ENCODE data around the gene PDLIM7. TPM values are rescaled to one million over a fixed set of nuclear protein-coding genes. Genes with fewer than 3 reads are reported as not detected.

Gene PDLIM7
- total and polyA plus RNA-seq, 7 experiments from 2014 or later = 2.7 to 63.2 (median 4.7) TPM

- ChIA-PET POLR2A (interaction anchor here (1.6 kb wide), 1 partner anchor 12 kb away, joined by 4 read pairs; no protein-coding TSS in a partner anchor), CTCF (interaction anchor here (0.6 to 2.6 kb wide), 2 partner anchors 27 to 28 kb away, joined by 3 to 7 read pairs; no protein-coding TSS in a partner anchor)
- Histone ChIP-seq H3K36me3 (ENCODE audit: control insufficient read depth in 2 of 3, insufficient read depth in 3 of 3, low read length in 3 of 3) (no peaks in the 10 kb centered on the region), H3K9me3 (ENCODE audit: control insufficient read depth in 2 of 3, low read length in 3 of 3) (no peaks in the 10 kb centered on the region), H3K27me3 (ENCODE audit: control insufficient read depth in 2 of 2, insufficient read depth in 2 of 2, low read length in 2 of 2) (no peaks in the 10 kb centered on the region), H3K4me3 (ENCODE audit: low read length) (no peak overlapping the region), H3K27ac (ENCODE audit: low read depth, low read length) (no peak overlapping the region), H3K4me1 (ENCODE audit: control insufficient read depth in 2 of 2, insufficient read depth in 2 of 2, low read length in 2 of 2) (peaks cover 9 to 29% of the 10 kb centered on the region in 2 donors)
- ATAC-seq (no peak), DNase-seq (no peak)
- H3K9me3 Mint-ChIP-seq = no peaks in the 10 kb centered on the region
- H3K36me3 Mint-ChIP-seq = peaks cover 0 to 4% (median 0%) of the 10 kb centered on the region in 5 donors
- peak overlapping the region in 6 of 9 donors; percentile 59 to 84 (median 78) for H3K27ac Mint-ChIP-seq
- peak overlapping the region; percentile 50 to 88 (median 80) for H3K4me3 Mint-ChIP-seq
- intact Hi-C loops (cut with micrococcal nuclease) = no loop called here
- H3K4me1 Mint-ChIP-seq = peaks cover 25 to 47% (median 42%) of the 10 kb centered on the region in 7 donors
- peaks cover 0 to 9% (median 0%) of the 10 kb centered on the region in 5 donors for H3K27me3 Mint-ChIP-seq
Measured at GRCh38 chr5:177474002-177474476, 23.4 kb downstream of the PDLIM7 start.

- Mint-ChIP-seq H3K27me3 (peaks cover 0 to 9% (median 0%) of the 10 kb centered on the region in 5 donors), H3K27ac (peak within 1 kb of the TSS in 6 of 9 donors; percentile 59 to 84 (median 78)), H3K9me3 (no peaks in the 10 kb centered on the region), H3K4me1 (peaks cover 20 to 45% (median 37%) of the 10 kb centered on the region in 7 donors), H3K4me3 (peak within 1 kb of the TSS; percentile 55 to 88 (median 82)), H3K36me3 (no peaks in the 10 kb centered on the region)
- peak within 1 kb of the TSS; percentile 21 for H3K27ac ChIP-seq (ENCODE audit: low read depth, low read length)
- no peaks in the 10 kb centered on the region for H3K27me3 ChIP-seq (ENCODE audit: control insufficient read depth in 2 of 2, insufficient read depth in 2 of 2, low read length in 2 of 2)
- DNase-seq (no peak), ATAC-seq (peak; percentile 49)
- intact Hi-C loops (cut with micrococcal nuclease) = loop anchor here (1.0 to 2.0 kb wide), 2 partner anchors 23 to 24 kb away; partner anchors contain the start of gene PDLIM7 (in 2 of the 2)
- H3K36me3 ChIP-seq (ENCODE audit: control insufficient read depth in 2 of 3, insufficient read depth in 3 of 3, low read length in 3 of 3) = no peaks in the 10 kb centered on the region
- POLR2A ChIA-PET = no interaction called here
- peak within 1 kb of the TSS; percentile 43 for H3K4me3 ChIP-seq (ENCODE audit: low read length)
- H3K9me3 ChIP-seq (ENCODE audit: control insufficient read depth in 2 of 3, low read length in 3 of 3) = no peaks in the 10 kb centered on the region
- peaks cover 9 to 24% of the 10 kb centered on the region in 2 donors for H3K4me1 ChIP-seq (ENCODE audit: control insufficient read depth in 2 of 2, insufficient read depth in 2 of 2, low read length in 2 of 2)
- CTCF ChIA-PET = interaction anchor here (0.6 kb wide), 1 partner anchor 28 kb away, joined by 3 read pairs; no protein-coding TSS in a partner anchor
Measured at GRCh38 chr5:177473443-177474001, 23.9 kb downstream of the PDLIM7 start, which contains the start of gene DBN1. DBN1 (minus strand) TSS chr5:177473634; CDS start chr5:177473521, 113 bp downstream.

GRCh38 chr5:177472460-177473442 lies 24.7 kb downstream of the PDLIM7 start:
- intact Hi-C loops (cut with micrococcal nuclease) = loop anchor here (1.0 to 2.0 kb wide), 2 partner anchors 24 to 25 kb away; partner anchors contain the start of gene PDLIM7 (in 2 of the 2)
- ChIA-PET CTCF (interaction anchor here (0.6 to 1.6 kb wide), 4 partner anchors 16 to 82 kb away, joined by 3 to 9 read pairs (median 5); no protein-coding TSS in a partner anchor), POLR2A (interaction anchor here (1.3 to 1.9 kb wide), 2 partner anchors 25 to 40 kb away, joined by 4 read pairs; no protein-coding TSS in a partner anchor)
- Mint-ChIP-seq H3K4me1 (peaks cover 19 to 39% (median 35%) of the 10 kb centered on the region in 7 donors), H3K9me3 (no peaks in the 10 kb centered on the region), H3K36me3 (no peaks in the 10 kb centered on the region), H3K27me3 (peaks cover 0 to 9% (median 0%) of the 10 kb centered on the region in 5 donors), H3K4me3 (peak overlapping the region; percentile 50 to 86 (median 70)), H3K27ac (no peak overlapping the region)
- Histone ChIP-seq H3K4me3 (ENCODE audit: low read length) (peak overlapping the region; percentile 43), H3K27ac (ENCODE audit: low read depth, low read length) (peak overlapping the region; percentile 21), H3K27me3 (ENCODE audit: control insufficient read depth in 2 of 2, insufficient read depth in 2 of 2, low read length in 2 of 2) (no peaks in the 10 kb centered on the region), H3K36me3 (ENCODE audit: control insufficient read depth in 2 of 3, insufficient read depth in 3 of 3, low read length in 3 of 3) (no peaks in the 10 kb centered on the region), H3K4me1 (ENCODE audit: control insufficient read depth in 2 of 2, insufficient read depth in 2 of 2, low read length in 2 of 2) (peaks cover 9 to 24% of the 10 kb centered on the region in 2 donors), H3K9me3 (ENCODE audit: control insufficient read depth in 2 of 3, low read length in 3 of 3) (no peaks in the 10 kb centered on the region)
- DNase-seq (peak in 3 of 9 donors; percentile 39 to 67 (median 43)), ATAC-seq (peak; percentile 61)

- intact Hi-C loops (cut with micrococcal nuclease) = loop anchor here in 1 of 2 donors (2.0 kb wide), 1 partner anchor 25 kb away; the partner anchor contains the start of gene PDLIM7
- peak; percentile 43 for ATAC-seq
- no peak overlapping the region for H3K27ac Mint-ChIP-seq
Measured at GRCh38 chr5:177471610-177472356, 25.6 kb downstream of the PDLIM7 start.

GRCh38 chr5:177470759-177471536 lies 26.5 kb downstream of the PDLIM7 start:
- Histone ChIP-seq H3K27ac (ENCODE audit: low read depth, low read length) (no peak overlapping the region), H3K4me1 (ENCODE audit: control insufficient read depth in 2 of 2, insufficient read depth in 2 of 2, low read length in 2 of 2) (peaks cover 9 to 24% of the 10 kb centered on the region in 2 donors), H3K4me3 (ENCODE audit: low read length) (no peak overlapping the region), H3K36me3 (ENCODE audit: control insufficient read depth in 2 of 3, insufficient read depth in 3 of 3, low read length in 3 of 3) (no peaks in the 10 kb centered on the region), H3K9me3 (ENCODE audit: control insufficient read depth in 2 of 3, low read length in 3 of 3) (no peaks in the 10 kb centered on the region), H3K27me3 (ENCODE audit: control insufficient read depth in 2 of 2, insufficient read depth in 2 of 2, low read length in 2 of 2) (no peaks in the 10 kb centered on the region)
- Mint-ChIP-seq H3K36me3 (peaks cover 0 to under 1% (median 0%) of the 10 kb centered on the region in 5 donors), H3K4me3 (peak overlapping the region in 2 of 10 donors; percentile 29 to 43), H3K27ac (peak overlapping the region in 1 of 9 donors; percentile 52), H3K27me3 (peaks cover 0 to 9% (median 0%) of the 10 kb centered on the region in 5 donors), H3K9me3 (no peaks in the 10 kb centered on the region), H3K4me1 (peaks cover 19 to 32% (median 28%) of the 10 kb centered on the region in 7 donors)
- intact Hi-C loops (cut with micrococcal nuclease) = no loop called here
- DNase-seq = no peak
- POLR2A ChIA-PET = interaction anchor here (1.0 to 1.9 kb wide), 3 partner anchors 27 to 67 kb away, joined by 3 to 4 read pairs (median 4); no protein-coding TSS in a partner anchor
- CTCF ChIA-PET = interaction anchor here (0.5 to 1.6 kb wide), 3 partner anchors 16 to 89 kb away, joined by 3 to 5 read pairs (median 3); no protein-coding TSS in a partner anchor
- no peak for ATAC-seq

More at GRCh38 chr5:177471610-177472356, 25.6 kb downstream of the PDLIM7 start:
- H3K36me3 ChIP-seq (ENCODE audit: control insufficient read depth in 2 of 3, insufficient read depth in 3 of 3, low read length in 3 of 3) = no peaks in the 10 kb centered on the region
- Mint-ChIP-seq H3K4me1 (peaks cover 19 to 37% (median 35%) of the 10 kb centered on the region in 7 donors), H3K9me3 (no peaks in the 10 kb centered on the region), H3K36me3 (no peaks in the 10 kb centered on the region), H3K4me3 (peak overlapping the region; percentile 18 to 86 (median 53)), H3K27me3 (peaks cover 0 to 9% (median 0%) of the 10 kb centered on the region in 5 donors)
- DNase-seq = no peak
- H3K27me3 ChIP-seq (ENCODE audit: control insufficient read depth in 2 of 2, insufficient read depth in 2 of 2, low read length in 2 of 2) = no peaks in the 10 kb centered on the region
- POLR2A ChIA-PET = interaction anchor here (1.0 to 1.9 kb wide), 3 partner anchors 26 to 68 kb away, joined by 3 to 4 read pairs (median 4); no protein-coding TSS in a partner anchor
- no peak overlapping the region for H3K27ac ChIP-seq (ENCODE audit: low read depth, low read length)
- peaks cover 9 to 24% of the 10 kb centered on the region in 2 donors for H3K4me1 ChIP-seq (ENCODE audit: control insufficient read depth in 2 of 2, insufficient read depth in 2 of 2, low read length in 2 of 2)
- no peaks in the 10 kb centered on the region for H3K9me3 ChIP-seq (ENCODE audit: control insufficient read depth in 2 of 3, low read length in 3 of 3)
- CTCF ChIA-PET = interaction anchor here (0.6 to 1.6 kb wide), 4 partner anchors 15 to 81 kb away, joined by 3 to 9 read pairs (median 5); no protein-coding TSS in a partner anchor
- H3K4me3 ChIP-seq (ENCODE audit: low read length) = no peak overlapping the region
